BE2C (cell line): ENCODE measurements around the gene MOCS3. TPM values are rescaled to one million over a fixed set of nuclear protein-coding genes. Genes with fewer than 3 reads are reported as not detected.

Source experiments
- DNase-seq: peaks from one replicate; pipeline ENCODE4 v3.0.0-alpha.2; 2020
- H3K27me3 ChIP-seq: fragments of 250-450 bp; sonication (Bioruptor Pico); 2 replicates; pipeline ENCODE4 v1.5.1; 2020; ENCODE audit warnings: mild to moderate bottlenecking
- H3K36me3 ChIP-seq: fragments of 250-450 bp; sonication (Bioruptor Pico); 2 replicates; pipeline ENCODE4 v1.5.1; 2020; ENCODE audit warnings: mild to moderate bottlenecking
- H3K4me1 ChIP-seq: fragments of 250-450 bp; sonication (Bioruptor Pico); 2 replicates; pipeline ENCODE4 v1.5.1; 2020
- H3K4me3 ChIP-seq: 2 replicates; pipeline ENCODE4 v1.5.1; 2011; ENCODE audit warnings: low read depth, low read length
- H3K9me3 ChIP-seq: fragments of 250-450 bp; sonication (Bioruptor Pico); 2 replicates; pipeline ENCODE4 v1.5.1; 2020
- polyA plus RNA-seq: library from polyadenylated mRNA; unstranded; fragments of >200 nt; gene quantifications from one replicate; pipeline ENCODE4 v1.2.1, GENCODE V29; 2012; ENCODE audit warnings: low read depth, missing spikeins; ENCODE audit not compliant: insufficient read length, insufficient read depth
- TF ChIP-seq, protein P1 (sequence below): IDR thresholded peaks from 2 replicates; pipeline ENCODE4 v1.5.1; 2012; ENCODE audit warnings: mild to moderate bottlenecking, low read depth, low read length

MOCS3 gene, protein sequence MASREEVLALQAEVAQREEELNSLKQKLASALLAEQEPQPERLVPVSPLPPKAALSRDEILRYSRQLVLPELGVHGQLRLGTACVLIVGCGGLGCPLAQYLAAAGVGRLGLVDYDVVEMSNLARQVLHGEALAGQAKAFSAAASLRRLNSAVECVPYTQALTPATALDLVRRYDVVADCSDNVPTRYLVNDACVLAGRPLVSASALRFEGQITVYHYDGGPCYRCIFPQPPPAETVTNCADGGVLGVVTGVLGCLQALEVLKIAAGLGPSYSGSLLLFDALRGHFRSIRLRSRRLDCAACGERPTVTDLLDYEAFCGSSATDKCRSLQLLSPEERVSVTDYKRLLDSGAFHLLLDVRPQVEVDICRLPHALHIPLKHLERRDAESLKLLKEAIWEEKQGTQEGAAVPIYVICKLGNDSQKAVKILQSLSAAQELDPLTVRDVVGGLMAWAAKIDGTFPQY
- polyA plus RNA-seq = 12.9 TPM

DNA sequence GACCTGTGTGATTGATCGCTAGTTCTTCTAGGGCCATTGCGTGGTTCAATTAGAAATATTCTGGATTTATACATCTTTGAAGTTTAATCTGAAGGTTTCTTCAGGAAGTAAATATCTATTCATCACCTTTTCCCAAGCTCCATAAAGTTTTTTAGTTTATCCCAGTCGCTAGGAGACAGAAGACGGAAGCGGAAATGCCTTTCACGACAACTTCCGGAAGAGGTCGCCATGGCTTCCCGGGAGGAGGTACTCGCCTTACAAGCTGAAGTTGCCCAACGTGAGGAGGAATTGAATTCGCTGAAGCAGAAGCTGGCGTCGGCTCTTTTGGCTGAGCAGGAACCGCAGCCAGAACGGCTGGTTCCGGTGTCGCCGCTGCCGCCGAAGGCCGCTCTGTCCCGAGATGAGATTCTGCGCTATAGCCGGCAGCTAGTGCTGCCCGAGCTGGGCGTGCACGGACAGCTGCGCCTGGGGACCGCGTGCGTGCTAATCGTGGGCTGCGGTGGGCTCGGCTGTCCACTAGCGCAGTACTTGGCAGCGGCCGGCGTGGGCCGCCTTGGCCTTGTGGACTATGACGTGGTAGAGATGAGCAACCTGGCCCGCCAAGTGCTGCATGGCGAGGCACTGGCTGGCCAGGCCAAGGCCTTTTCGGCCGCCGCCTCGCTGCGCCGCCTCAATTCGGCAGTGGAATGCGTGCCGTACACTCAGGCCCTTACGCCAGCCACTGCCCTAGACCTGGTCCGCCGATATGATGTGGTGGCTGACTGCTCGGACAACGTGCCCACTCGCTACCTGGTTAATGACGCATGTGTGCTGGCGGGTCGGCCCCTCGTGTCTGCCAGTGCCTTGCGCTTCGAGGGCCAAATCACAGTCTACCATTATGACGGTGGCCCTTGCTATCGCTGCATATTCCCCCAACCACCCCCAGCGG, at the start of gene MOCS3:
MOCS3 (plus strand) TSS at position 204 of the 928 bp plus-strand sequence; CDS start at position 229, 25 bp downstream.
- Histone ChIP-seq H3K27me3 (no peaks in the 10 kb centered on the region), H3K4me1 (no peaks in the 10 kb centered on the region; the same call in 1 of the 2 replicates), H3K4me3 (peak within 1 kb of the TSS; percentile 92), H3K9me3 (no peaks in the 10 kb centered on the region), H3K36me3 (peaks cover 18% of the 10 kb centered on the region)
- TF ChIP-seq, protein P1, sequence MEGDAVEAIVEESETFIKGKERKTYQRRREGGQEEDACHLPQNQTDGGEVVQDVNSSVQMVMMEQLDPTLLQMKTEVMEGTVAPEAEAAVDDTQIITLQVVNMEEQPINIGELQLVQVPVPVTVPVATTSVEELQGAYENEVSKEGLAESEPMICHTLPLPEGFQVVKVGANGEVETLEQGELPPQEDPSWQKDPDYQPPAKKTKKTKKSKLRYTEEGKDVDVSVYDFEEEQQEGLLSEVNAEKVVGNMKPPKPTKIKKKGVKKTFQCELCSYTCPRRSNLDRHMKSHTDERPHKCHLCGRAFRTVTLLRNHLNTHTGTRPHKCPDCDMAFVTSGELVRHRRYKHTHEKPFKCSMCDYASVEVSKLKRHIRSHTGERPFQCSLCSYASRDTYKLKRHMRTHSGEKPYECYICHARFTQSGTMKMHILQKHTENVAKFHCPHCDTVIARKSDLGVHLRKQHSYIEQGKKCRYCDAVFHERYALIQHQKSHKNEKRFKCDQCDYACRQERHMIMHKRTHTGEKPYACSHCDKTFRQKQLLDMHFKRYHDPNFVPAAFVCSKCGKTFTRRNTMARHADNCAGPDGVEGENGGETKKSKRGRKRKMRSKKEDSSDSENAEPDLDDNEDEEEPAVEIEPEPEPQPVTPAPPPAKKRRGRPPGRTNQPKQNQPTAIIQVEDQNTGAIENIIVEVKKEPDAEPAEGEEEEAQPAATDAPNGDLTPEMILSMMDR = no peak
- DNase-seq = peak; percentile 86

DNA sequence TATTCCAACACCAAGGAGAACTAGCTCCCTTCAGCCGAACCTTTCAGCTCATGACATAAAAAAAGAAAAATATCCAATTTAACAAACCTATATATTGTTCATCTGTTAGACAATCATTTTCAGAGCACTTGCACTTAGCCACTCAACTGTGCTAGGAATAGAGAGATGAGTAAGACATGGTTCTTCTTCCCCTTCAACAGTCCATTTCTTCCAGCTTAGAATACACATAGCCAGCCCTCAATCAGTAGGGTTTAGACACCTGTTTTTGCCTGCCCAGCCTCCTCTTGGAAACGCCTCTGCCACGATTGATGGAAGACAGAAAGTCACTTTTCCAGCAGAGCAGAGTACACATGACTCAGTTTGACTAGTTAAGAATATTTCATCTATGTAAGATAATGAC, 49.2 kb upstream of the MOCS3 start:
- Histone ChIP-seq H3K36me3 (peaks cover 14% of the 10 kb centered on the region), H3K4me1 (peaks cover 8% of the 10 kb centered on the region; the same call in 1 of the 2 replicates)
- DNase-seq = no peak

DNA sequence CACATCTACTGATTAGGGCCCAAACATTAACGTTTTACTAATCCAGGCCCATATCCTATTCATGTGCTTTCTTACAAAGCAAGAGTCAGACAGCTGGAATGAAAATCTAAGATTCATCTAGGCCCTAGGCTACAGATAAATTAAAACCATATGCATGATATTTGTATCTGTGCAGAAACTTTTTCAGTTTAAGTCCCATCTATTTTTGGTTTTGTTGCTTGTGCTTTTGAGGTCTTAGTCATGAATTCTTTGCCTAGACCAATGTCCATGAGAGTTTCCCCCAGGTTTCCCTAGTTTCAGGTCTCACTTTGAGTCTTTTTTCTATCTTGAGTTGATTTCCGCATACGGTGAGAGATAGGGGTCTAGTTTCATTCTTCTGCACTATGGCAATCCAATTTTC, 47.6 kb upstream of the MOCS3 start:
- DNase-seq = no peak
- peaks cover 20% of the 10 kb centered on the region for H3K4me1 ChIP-seq
- TF ChIP-seq, protein P1 = no peak
- no peak overlapping the region for H3K4me3 ChIP-seq
- H3K27me3 ChIP-seq = no peaks in the 10 kb centered on the region
- H3K36me3 ChIP-seq = peaks cover 18% of the 10 kb centered on the region
- no peaks in the 10 kb centered on the region for H3K9me3 ChIP-seq

More for the DNA sequence above, 49.2 kb upstream of the MOCS3 start:
- H3K9me3 ChIP-seq = no peaks in the 10 kb centered on the region
- no peak overlapping the region for H3K4me3 ChIP-seq
- TF ChIP-seq, protein P1 = no peak
- H3K27me3 ChIP-seq = no peaks in the 10 kb centered on the region

DNA sequence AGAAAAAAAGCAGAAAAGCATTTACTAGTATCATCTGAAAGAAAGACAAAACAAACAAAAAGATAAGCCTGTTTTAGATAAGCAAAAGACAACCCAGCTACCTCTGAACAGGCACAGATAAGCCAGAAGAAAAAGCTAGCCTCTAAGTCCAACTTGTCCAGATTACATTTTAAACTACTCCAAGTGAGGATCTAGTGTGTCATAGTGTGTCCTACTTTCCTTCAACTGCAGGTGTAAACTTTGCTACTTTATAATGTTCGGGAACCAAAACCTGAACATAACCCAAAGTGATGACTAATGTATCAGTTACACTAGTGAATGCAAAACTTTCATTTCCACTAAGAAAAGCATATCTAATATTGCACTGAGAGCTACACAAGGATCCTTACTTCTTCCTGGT, 46.9 kb upstream of the MOCS3 start:
- H3K9me3 ChIP-seq = no peaks in the 10 kb centered on the region
- peaks cover 18% of the 10 kb centered on the region for H3K36me3 ChIP-seq
- TF ChIP-seq, protein P1 = no peak
- H3K4me3 ChIP-seq = no peak overlapping the region
- H3K4me1 ChIP-seq = peaks cover 27% of the 10 kb centered on the region
- no peak for DNase-seq
- no peaks in the 10 kb centered on the region for H3K27me3 ChIP-seq

DNA sequence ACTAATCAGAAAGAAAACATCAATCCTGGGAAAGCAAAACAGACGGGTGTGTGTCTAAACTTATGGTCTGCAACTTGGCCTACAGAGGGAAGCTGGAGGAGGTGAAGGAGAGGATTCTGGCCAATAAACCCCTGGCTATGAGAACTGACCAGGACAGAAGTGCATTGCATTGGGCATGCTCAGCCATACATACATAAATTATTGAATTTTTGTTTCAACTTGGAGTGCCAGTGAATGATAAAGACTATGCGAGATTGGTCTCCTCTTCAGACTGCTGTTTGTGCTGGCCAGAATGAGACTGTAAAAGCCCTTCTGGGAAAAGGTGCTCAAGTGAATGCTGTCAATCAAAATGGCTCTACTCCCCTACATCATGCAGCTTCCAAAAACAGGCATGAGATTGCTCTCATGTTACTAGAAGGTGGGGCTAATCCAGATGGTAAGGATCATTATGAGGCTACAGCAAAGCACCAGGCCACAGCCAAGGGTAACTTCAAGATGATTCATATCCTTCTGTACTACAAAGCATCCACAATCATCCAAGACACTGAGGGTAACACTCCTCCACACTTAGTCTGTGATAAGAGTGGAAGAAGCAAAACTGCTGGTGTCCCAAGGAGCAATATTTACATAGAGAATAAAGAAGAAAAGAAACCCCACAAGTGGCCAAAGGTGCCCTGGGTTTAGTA, 44.8 kb upstream of the MOCS3 start:
- TF ChIP-seq, protein P1 = no peak
- H3K4me3 ChIP-seq = no peak overlapping the region
- H3K9me3 ChIP-seq = no peaks in the 10 kb centered on the region
- peaks cover 23% of the 10 kb centered on the region for H3K36me3 ChIP-seq
- H3K27me3 ChIP-seq = no peaks in the 10 kb centered on the region
- H3K4me1 ChIP-seq = peaks cover 41% of the 10 kb centered on the region
- DNase-seq = no peak
